Neuronal stem cell (in vitro differentiated cells): ENCODE results near the gene ELOVL4. TPM values are rescaled to one million over a fixed set of nuclear protein-coding genes. Genes with fewer than 3 reads are reported as not detected.

Experiments used
- DNase-seq: peaks from one replicate; pipeline ENCODE4 v3.0.0-alpha.2; 2013; ENCODE audit warnings: low spot score
- H2AFZ ChIP-seq: one replicate; pipeline ENCODE4 v1.6.1; 2013; ENCODE audit warnings: mild to moderate bottlenecking, low read length, inconsistent platforms
- H2AK5ac ChIP-seq: 2 replicates; pipeline ENCODE4 v1.6.1; 2013; ENCODE audit warnings: low read depth, mild to moderate bottlenecking, inconsistent platforms, low read length, moderate library complexity, mixed read lengths
- H2BK120ac ChIP-seq: 2 replicates; pipeline ENCODE4 v1.6.1; 2013; ENCODE audit warnings: low read depth, mild to moderate bottlenecking, inconsistent platforms, low read length, moderate library complexity, mixed read lengths
- H2BK12ac ChIP-seq: one replicate; pipeline ENCODE4 v1.6.1; 2013; ENCODE audit warnings: low read length, inconsistent platforms
- H2BK15ac ChIP-seq: 2 replicates; pipeline ENCODE4 v1.6.1; 2013; ENCODE audit warnings: mild to moderate bottlenecking, low read length, inconsistent platforms, mixed read lengths
- H2BK5ac ChIP-seq: one replicate; pipeline ENCODE4 v1.6.1; 2013; ENCODE audit warnings: inconsistent platforms, mild to moderate bottlenecking, low read length, moderate library complexity
- H3K14ac ChIP-seq: one replicate; pipeline ENCODE4 v1.6.1; 2013; ENCODE audit warnings: low read length, inconsistent platforms
- H3K18ac ChIP-seq: 2 replicates; pipeline ENCODE4 v1.6.1; 2013; ENCODE audit warnings: low read length, inconsistent platforms
- H3K23ac ChIP-seq: 2 replicates; pipeline ENCODE4 v1.6.1; 2013; ENCODE audit warnings: low read depth, mild to moderate bottlenecking, mixed read lengths, low read length, inconsistent platforms; ENCODE audit not compliant: poor library complexity
- H3K27ac ChIP-seq: replicated peaks from 3 replicates; pipeline ENCODE4 v1.5.1; 2013; ENCODE audit warnings: low read length, inconsistent platforms
- H3K27me3 ChIP-seq, 3 experiments: 2 replicates each; pipeline ENCODE4 v1.6.1; 2013; ENCODE audit warnings: low read length in 3 of 3, mild to moderate bottlenecking in 2 of 3, inconsistent platforms in 1 of 3, low read depth in 1 of 3, mixed read lengths in 1 of 3, moderate library complexity in 1 of 3; ENCODE audit not compliant: control insufficient read depth in 3 of 3, insufficient read depth in 3 of 3
- H3K36me3 ChIP-seq, 2 donors: replicated peaks in 1 of 2; 2 replicates each; pipeline ENCODE4 v1.6.1; 2013; ENCODE audit warnings: low read length in 2 of 2; ENCODE audit not compliant: control insufficient read depth in 2 of 2, insufficient read depth in 2 of 2
- H3K4ac ChIP-seq: 2 replicates; pipeline ENCODE4 v1.6.1; 2013; ENCODE audit warnings: inconsistent platforms, mild to moderate bottlenecking, low read length, moderate library complexity
- H3K4me1 ChIP-seq, 2 donors: 1 replicate in 1 of 2; 2 replicates in 1 of 2; pipeline ENCODE4 v1.6.1; 2013; ENCODE audit warnings: low read length in 2 of 2, low read depth in 1 of 2; ENCODE audit not compliant: control insufficient read depth in 2 of 2, insufficient read depth in 1 of 2
- H3K4me2 ChIP-seq: one replicate; pipeline ENCODE4 v1.6.1; 2013; ENCODE audit warnings: mild to moderate bottlenecking, low read length, inconsistent platforms; ENCODE audit not compliant: insufficient read depth, poor library complexity, severe bottlenecking
- H3K4me3 ChIP-seq, 2 donors: 2 replicates each; pipeline ENCODE4 v1.5.1; 2013; ENCODE audit warnings: low read length in 2 of 2, mild to moderate bottlenecking in 2 of 2, inconsistent platforms in 1 of 2, moderate library complexity in 1 of 2
- H3K79me1 ChIP-seq: one replicate; pipeline ENCODE4 v1.6.1; 2013; ENCODE audit warnings: low read depth, mild to moderate bottlenecking, inconsistent platforms, low read length, moderate library complexity
- H3K9ac ChIP-seq: one replicate; pipeline ENCODE4 v1.6.1; 2013; ENCODE audit warnings: mild to moderate bottlenecking, low read depth, low read length, inconsistent platforms; ENCODE audit not compliant: poor library complexity
- H3K9me3 ChIP-seq, 2 donors: replicated peaks in 1 of 2; 2 replicates each; pipeline versions ENCODE3 to v1.6.1; 2013; ENCODE audit warnings: low read length in 2 of 2, mild to moderate bottlenecking in 2 of 2, inconsistent platforms in 1 of 2, low read depth in 1 of 2, mixed read lengths in 1 of 2, moderate library complexity in 1 of 2; ENCODE audit not compliant: control insufficient read depth in 2 of 2, insufficient read depth in 1 of 2
- H4K8ac ChIP-seq: one replicate; pipeline ENCODE4 v1.6.1; 2013; ENCODE audit warnings: low read depth, mild to moderate bottlenecking, inconsistent platforms, low read length, moderate library complexity
- H4K91ac ChIP-seq: one replicate; pipeline ENCODE4 v1.6.1; 2013; ENCODE audit warnings: low read length, low read depth, mild to moderate bottlenecking, inconsistent platforms; ENCODE audit not compliant: poor library complexity
- whole genome bisulfite sequencing, 2 donors: extraction: QIAGEN DNeasy Blood & Tissue Kit; methylation state at CpG; one replicate each; pipeline ENCODE4 v1.1.7; 2013; ENCODE audit warnings: missing lambda C conversion rate in 2 of 2, mixed read lengths in 1 of 2; ENCODE audit not compliant: insufficient read length in 2 of 2, insufficient replicate concordance in 1 of 2; ENCODE audit errors: extremely low coverage in 2 of 2; 5-methylcytosine and 5-hydroxymethylcytosine counted together
- polyA plus RNA-seq, 2 experiments: library from polyadenylated mRNA; stranded (reverse); fragments of 200-250 nt; gene quantifications; one replicate each; pipeline ENCODE4 v1.2.3, GENCODE V29; 2013

Gene ELOVL4
- polyA plus RNA-seq (2013, experiment 1 of 2), result 11.6 TPM
- polyA plus RNA-seq (2013, experiment 2 of 2), result 11.8 TPM

- Histone ChIP-seq H3K23ac (peak within 1 kb of the TSS; percentile 81), H3K14ac (no peak within 1 kb of the TSS), H2BK12ac (no peak within 1 kb of the TSS), H3K9ac (peak within 1 kb of the TSS; percentile 95), H3K27ac (no peak within 1 kb of the TSS), H3K4me2 (peak within 1 kb of the TSS; percentile 92), H4K8ac (peak within 1 kb of the TSS; percentile 50), H2AK5ac (no peak within 1 kb of the TSS), H3K4me3 (peak within 1 kb of the TSS; percentile 88 to 94), H2BK5ac (no peak within 1 kb of the TSS), H3K4me1 (peaks cover 9 to 10% of the 10 kb centered on the region in 2 donors), H4K91ac (no peak within 1 kb of the TSS), H3K36me3 (no peaks in the 10 kb centered on the region), H2BK120ac (no peak within 1 kb of the TSS), H3K18ac (peak within 1 kb of the TSS; percentile 94), H2BK15ac (peak within 1 kb of the TSS; percentile 21), H3K9me3 (no peaks in the 10 kb centered on the region), H2AFZ (peak within 1 kb of the TSS; percentile 97), H3K4ac (no peak within 1 kb of the TSS), H3K79me1 (no peaks in the 10 kb centered on the region), H3K27me3 (peaks cover 0 to 11% (median 3%) of the 10 kb centered on the region in 3 experiments)
- DNase-seq, result peak; percentile 76
- WGBS, 2 donors, result no CpG with 5 or more reads among the region's 84 CpGs
These were observed at the start of gene ELOVL4 for GRCh38 chr6:79947191-79948186. ELOVL4 (minus strand) TSS chr6:79947553; CDS start chr6:79947279, 274 bp downstream.

DNA sequence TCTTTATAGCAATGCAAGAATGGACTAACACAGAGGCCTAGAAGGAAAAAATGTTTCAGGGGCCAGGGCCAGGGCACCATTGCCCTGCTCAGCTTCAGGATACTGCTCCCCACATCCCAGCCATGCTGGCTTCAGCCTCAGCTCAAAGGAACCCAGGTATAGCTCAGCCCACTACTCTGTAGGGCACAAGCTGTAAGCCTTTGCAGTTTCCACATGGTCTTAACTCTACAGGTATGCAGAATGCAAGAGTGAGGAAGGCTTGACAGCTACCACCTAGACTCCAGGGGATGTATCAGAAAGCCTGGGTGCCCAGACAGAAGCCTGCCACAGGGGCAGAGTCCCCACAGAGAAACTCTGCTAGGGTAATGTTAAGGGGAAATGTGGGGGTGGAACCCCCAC, 46.6 kb upstream of the ELOVL4 start:
- H3K36me3 ChIP-seq, result no peaks in the 10 kb centered on the region
- H3K18ac ChIP-seq, result no peak overlapping the region
- no peak overlapping the region for H4K8ac ChIP-seq
- H3K23ac ChIP-seq, result no peak overlapping the region
- no peak overlapping the region for H2BK15ac ChIP-seq
- no peak overlapping the region for H3K14ac ChIP-seq
- no peak overlapping the region for H3K4me2 ChIP-seq
- no peak overlapping the region for H4K91ac ChIP-seq
- H3K9ac ChIP-seq, result no peak overlapping the region
- H3K27me3 ChIP-seq, result peaks cover 0 to 9% (median 0%) of the 10 kb centered on the region in 3 experiments
- no peak overlapping the region for H2BK12ac ChIP-seq
- no peak overlapping the region for H3K27ac ChIP-seq
- H3K4me3 ChIP-seq, result no peak overlapping the region
- no peak overlapping the region for H2AFZ ChIP-seq
- H3K9me3 ChIP-seq, result no peaks in the 10 kb centered on the region
- no peak overlapping the region for H2BK5ac ChIP-seq
- H3K4me1 ChIP-seq, result no peaks in the 10 kb centered on the region
- no peak overlapping the region for H2AK5ac ChIP-seq
- no peak overlapping the region for H2BK120ac ChIP-seq
- H3K79me1 ChIP-seq, result no peaks in the 10 kb centered on the region
- no peak for DNase-seq
- no peak overlapping the region for H3K4ac ChIP-seq

DNA sequence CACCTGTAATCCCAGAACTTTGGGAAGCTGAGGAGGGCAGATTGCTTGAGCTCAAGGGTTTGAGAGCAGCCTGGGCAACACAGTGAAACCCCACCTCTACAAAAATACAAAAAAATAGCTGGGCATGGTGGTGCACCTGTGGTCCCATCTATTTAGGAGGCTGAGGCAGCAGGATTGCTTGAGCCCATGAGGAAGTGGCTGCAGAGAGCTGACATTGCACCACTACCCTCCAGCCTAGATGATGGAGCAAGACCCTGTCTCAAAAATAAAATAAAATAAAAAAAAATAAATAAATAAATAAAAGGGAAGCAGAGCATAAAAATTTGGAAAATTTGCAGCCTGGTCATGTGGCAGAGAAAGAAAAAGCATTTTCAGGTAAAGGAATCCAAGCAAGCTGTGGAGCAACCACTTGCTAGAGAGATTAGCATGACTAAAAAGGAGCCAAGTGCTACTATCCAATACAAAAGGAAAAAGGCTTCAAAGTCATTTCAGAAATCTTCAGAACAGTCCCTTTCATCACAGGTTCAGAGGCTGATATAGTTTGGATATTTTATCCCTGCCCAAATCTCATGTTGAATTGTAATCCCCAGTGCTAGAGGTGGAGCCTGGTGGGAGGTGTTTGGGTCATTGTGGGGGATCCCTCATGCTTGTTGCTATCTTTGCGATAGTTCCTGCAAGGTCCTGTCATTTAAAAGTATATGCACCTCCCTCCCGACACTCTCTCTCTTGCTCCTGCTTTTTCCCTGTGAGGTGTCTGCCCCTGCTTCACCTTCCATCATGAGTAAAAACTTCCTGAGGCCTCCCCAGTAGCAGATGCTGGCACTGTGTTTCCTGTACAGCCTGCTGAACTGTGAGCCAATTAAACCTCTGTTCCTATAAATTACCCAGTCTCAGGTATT, 45.9 kb upstream of the ELOVL4 start:
- Histone ChIP-seq H3K9ac (no peak overlapping the region), H4K91ac (no peak overlapping the region), H3K27ac (no peak overlapping the region), H3K27me3 (peaks cover 0 to 9% (median 0%) of the 10 kb centered on the region in 3 experiments), H2AK5ac (no peak overlapping the region), H3K4ac (no peak overlapping the region), H2BK15ac (no peak overlapping the region), H2BK5ac (no peak overlapping the region), H3K36me3 (no peaks in the 10 kb centered on the region), H2BK12ac (no peak overlapping the region), H3K9me3 (no peaks in the 10 kb centered on the region), H4K8ac (no peak overlapping the region), H3K79me1 (no peaks in the 10 kb centered on the region), H2AFZ (no peak overlapping the region), H3K4me1 (no peaks in the 10 kb centered on the region), H2BK120ac (no peak overlapping the region), H3K14ac (no peak overlapping the region), H3K23ac (no peak overlapping the region), H3K4me3 (no peak overlapping the region), H3K4me2 (no peak overlapping the region), H3K18ac (no peak overlapping the region)
- DNase-seq, result no peak
- WGBS, 2 donors, result no CpG with 5 or more reads among the region's 2 CpGs
